GM19193 (cell line): ENCODE measurements around the gene KRT28.

Source experiments
- POLR2A ChIP-seq: IDR thresholded peaks from 4 replicates; pipeline ENCODE4 v1.6.1; 2011; ENCODE audit not compliant: insufficient read depth, insufficient read length; ENCODE audit errors: extremely low read depth

The KRT28 gene

DNA sequence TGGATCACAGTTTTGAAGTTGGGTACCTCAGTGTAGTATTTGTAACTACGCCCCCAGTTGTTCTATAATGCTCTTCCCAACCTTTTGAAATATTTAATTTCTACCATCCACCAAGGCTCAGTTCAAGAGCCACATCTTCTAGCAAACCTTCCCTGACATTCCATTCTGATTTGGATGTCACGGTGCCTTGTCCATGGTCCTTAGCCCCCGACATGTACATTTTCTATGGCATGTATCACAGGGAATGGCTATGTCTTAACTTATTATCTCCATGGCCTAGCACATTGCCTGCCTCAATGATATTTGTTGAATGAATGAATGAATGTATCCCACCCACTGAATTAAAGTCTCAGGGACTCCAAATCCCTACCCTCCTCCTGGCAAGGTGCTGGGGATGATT lies 6.4 kb upstream of the KRT28 start:
- no peak for TF ChIP-seq POLR2A

DNA sequence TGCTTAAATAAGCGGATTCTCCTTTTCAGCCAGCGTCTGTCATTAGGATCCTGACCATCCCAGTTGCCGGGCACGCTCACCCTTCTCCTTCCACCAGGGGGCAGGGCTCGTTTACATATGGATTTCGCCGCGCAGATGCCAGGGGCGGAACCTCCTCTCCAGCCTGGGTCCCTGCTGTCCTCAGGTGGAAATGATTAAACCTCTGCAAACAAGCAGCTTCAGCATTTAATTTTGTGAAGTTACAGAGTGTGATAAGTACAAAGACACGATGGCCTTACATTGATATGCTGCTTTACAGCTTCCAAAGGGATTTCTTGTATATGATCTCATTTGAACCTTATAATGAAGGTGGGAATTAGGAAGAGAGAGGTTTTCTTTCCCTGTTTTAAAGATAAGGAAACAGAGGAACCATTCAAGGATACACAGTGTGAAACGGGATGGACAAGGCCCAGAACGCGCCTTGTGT lies 3.9 kb upstream of the KRT28 start:
- TF ChIP-seq POLR2A = no peak

DNA sequence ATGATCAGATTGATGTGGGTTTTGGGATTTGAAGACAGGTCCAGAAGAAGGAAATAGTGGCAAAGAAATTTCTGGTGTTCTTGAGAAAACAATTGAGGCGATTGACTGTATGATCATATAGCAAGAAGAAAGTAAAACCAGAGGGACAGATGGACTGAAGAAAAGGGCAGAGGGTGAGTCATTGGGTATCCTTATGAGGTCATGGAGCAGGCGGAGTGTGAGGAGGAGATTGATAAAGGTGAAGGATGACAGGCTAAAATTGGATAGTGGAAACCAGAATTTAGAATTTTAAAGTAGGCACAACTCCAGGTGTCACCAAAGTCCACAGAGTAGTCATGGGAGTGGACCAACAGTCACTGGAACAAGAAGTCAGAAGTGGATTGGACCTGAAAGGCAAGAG lies 1.4 kb upstream of the KRT28 start:
- no peak for TF ChIP-seq POLR2A

DNA sequence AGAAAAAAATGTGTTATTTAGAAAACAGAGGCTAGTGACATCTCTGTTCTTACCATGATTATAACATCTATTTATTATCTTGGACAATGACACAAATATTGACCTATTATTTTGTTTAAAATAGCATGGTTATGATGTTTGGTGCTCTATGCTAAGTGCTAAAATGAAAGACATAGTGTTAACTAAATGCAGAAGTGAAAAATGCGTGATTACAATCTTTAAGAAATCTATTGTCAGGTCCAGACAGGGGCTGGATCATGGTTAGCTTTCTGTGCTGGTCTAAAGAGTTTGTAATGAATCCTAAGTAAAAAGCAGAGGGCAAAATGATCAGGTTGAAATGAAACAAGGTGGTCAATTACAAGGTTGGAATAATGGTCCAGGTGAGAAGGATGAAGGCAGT lies 622 bp upstream of the KRT28 start:
- TF ChIP-seq POLR2A = no peak

DNA sequence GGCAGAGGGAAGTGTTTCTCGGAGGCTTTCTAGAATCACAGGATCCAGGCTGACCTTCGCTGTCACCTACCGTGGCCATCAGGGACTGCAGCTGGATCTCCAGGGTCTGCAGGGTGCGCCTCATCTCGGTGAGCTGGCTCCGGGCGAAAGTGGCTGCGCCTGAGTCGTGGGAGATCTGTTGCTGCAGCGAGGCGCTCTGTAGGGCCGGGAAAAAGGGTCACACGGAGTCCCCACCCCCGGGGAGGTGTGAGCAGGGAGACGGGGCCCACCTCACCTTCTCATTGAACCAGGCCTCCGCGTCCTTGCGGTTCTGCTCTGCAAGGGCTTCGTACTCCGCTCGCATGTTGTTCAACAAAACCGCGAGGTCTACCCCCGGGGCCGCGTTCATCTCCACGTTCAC lies 2.9 kb downstream of the KRT28 start:
- TF ChIP-seq POLR2A = no peak

DNA sequence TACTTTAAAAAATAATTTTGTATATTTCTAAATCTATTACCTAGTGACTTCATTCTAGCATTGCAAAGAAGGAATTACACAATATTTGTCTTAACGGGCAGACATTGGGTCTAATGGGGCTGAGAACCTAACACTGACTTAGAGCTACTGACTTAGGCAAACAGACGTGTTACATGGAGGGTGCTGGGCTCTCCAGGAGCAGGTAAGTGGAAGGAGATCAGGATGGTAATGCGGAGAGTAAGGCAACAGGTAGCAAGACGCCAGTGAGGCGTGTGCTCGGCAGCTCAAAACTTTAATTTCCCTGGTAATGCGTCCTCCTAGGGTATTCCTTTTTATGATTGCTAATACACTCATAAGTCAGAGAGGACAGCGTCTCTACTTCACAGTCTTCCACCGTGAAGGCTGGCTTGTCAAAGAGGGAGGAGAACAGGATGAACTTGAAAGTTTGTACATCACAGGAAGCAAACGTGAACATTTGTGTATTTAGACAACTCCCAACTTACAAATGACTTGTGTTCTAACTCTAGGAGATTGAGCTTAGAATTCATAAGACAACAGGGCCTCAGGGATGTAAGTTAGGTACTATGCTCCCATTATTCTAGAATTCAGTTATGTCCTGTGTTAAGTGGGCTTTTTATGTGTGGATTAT lies 4.6 kb downstream of the KRT28 start:
- TF ChIP-seq POLR2A = no peak

DNA sequence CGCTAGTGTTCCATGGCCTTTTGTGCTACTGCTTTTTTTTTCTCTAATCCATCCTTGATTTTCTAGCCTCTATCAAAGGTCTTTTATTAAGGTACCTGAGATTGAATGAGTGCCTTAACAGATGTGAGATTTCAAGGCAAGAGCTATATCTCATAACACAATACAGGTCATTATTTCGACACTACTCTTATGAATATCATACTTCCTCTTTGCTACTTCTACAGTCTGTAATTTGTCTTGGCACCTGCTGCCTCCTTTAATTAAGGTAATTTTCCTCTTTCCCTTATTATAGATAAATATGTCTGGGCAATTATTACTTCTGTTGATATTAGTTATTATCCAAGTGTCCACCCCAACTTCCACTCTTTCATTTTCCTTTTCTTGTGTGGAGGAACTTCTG lies 5.3 kb downstream of the KRT28 start:
- no peak for TF ChIP-seq POLR2A

DNA sequence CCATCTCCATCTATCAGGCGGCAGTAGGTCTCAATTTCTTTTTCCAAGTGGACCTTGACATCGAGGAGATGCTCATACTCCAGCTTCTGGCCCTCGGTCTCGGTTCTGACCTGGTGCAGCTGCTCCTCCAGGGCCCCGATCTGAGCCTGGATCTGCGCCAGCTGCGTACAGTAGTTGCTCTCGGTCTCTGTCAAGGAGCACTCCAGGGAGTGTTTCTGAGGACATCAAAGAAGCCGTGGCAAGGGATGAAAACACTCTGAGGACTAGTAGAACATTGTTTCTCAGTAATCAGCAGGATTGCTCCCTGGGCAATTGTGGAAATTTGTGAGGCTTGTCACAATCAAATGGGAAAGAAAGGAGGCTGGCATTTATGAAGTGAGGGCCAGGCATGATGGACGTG lies 5.9 kb downstream of the KRT28 start:
- TF ChIP-seq POLR2A = no peak

DNA sequence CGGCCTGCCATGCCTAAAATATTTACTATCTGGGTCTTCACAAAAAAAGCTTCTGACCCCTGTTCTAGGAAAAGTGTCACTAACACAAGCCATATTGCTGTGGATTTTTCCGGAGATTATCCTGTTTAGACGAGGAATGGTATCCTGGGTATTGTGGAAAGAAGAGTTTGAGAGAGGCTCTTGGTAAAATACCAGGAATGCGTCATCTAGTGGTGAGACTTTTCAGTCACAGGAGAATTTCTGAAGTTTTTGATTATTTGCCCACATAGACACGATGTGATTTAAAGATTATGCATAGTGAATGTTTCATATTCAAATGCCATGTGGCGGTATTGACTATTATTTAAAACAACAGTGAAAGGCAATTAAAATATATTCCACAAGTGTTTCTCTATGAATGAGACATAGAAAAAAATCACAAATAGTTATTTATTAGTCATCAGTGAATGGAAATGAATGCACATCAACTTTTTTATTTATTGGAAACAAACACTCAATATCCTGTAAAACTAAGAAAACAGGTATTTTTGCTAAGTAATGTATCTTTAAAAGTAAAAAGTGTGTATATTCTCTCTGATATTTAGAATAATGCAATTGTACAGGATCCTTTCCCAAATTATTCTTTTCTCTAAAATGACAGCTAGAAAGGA lies 7.8 kb downstream of the KRT28 start:
- TF ChIP-seq POLR2A = no peak

DNA sequence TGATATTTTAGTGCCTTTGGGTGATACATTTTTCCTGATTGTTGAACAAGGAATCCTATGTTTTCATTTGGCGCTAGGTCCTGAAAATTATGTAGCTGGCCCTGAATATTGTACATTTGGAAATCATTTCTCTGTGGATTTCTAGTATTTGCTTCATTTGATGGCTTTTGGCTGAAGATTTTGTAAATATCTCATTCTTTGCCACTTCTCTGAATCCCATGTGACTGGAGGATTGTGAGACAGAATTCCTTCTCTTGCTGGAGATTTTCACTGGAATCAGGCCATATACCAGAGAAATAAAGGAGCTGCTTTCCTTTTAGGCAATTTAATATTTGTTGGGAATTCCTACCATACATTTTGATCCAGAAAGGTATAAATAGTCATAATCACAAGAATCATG lies 8.6 kb downstream of the KRT28 start:
- TF ChIP-seq POLR2A = no peak

DNA sequence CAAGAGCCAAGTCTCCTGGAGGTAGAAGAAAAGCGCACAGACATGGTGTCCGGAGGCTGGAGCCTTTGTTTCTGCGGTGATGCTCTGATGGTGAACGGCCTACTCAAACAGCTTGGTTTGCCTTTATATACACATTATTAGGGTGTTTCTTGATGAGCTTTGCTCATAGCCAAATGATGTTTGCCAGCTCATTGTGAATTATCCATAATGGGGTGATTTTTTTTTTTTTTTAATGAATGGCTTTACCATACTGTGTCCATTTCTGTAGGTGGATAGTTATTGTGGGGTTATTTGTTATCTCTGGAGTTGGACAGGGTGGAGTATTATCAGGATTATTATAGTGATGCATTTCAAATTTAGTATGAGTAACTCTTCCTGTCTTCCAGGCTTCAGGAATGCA lies 17.3 kb downstream of the KRT28 start, which contains the start of gene KRT27:
Gene KRT27, minus strand, starts transcription at position 101 of the 400 bp plus-strand sequence. Its CDS starts 57 bp downstream, at position 44.
- TF ChIP-seq POLR2A = no peak

DNA sequence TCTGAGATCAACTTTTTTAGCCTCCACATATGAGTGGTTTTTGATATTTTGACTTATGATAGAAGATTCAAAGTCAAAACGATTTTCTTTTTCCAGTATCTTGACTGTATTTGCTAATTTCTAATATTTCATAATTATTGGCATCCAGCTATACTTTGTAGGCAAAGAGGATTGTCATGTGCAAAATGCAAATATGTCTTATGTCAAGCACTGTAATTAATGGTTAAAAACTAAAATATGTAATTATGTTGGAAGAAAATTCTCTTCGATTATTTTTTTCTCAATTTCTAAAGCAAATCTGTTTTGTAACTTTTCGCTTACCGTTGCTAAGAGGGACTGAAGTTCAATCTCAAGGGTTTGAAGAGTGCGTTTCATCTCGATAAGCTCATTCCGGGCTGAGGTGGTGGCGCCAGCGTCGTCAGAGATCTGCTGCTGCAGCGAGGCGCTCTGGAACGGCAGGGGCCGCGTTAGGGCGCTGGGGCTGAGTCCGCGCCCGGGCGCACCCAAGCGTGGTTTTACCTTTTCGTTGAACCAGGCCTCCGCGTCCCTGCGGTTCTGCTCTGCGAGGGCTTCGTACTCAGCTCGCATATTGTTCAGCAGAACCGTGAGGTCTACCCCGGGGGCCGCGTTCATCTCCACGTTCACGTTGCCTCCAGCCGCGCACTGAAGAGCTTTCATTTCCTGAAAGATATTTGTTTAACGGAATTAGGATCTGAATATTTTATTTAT lies 20.4 kb downstream of the KRT28 start:
- no peak for TF ChIP-seq POLR2A

DNA sequence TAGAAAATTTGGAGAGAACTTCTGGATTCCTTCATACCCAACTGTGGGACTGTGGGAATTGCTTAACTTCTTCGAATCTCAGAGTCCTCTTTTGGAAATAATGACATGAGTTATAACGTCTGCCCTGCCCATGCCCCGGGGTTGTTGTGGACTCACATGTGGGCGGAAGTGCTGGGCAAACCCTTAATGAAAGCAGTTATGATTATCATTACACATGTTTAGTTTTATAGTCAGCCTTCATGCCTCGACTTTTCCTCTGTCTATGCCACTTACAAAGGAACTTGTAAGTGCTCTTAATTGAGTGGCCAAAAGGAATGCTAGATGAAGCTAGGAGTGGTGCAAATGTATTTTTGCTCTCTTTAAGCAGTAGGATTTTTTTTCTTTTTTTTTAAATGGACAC lies 21.3 kb downstream of the KRT28 start:
- TF ChIP-seq POLR2A = no peak

DNA sequence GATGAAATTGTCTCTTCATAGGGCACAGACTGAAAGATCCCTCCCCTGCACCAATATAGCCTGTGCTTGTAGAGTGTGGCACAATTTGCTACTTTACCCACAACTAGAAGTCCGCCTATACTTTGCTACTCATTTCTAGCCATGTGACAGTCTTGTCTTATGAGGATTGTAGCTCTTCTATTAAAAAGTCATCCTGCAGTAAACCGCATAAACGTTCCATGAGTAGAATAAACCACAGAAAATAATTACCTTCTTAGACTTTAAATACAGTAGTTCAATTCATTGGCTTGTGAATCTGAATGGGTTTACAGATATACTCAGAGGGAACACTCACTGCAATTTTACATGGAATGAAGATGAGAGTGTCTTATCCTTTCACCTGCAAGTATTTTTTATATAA lies 21.8 kb downstream of the KRT28 start:
- TF ChIP-seq POLR2A = no peak

DNA sequence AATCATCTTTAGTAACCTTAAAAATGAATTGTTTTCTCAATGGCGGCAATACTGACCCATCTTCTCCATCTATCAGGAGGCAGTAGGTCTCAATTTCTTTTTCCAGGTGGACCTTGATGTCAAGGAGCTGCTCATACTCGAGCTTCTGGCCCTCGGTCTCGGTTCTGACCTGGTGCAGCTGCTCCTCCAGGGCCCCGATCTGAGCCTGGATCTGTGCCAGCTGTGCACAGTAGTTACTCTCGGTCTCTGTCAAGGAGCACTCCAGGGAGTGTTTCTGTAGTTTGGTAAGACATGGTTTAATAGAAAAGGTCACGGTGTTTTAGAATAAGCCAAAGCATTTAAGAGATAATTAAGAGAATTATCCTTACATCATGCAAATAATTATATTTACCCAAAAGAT lies 22.3 kb downstream of the KRT28 start:
- TF ChIP-seq POLR2A = no peak

DNA sequence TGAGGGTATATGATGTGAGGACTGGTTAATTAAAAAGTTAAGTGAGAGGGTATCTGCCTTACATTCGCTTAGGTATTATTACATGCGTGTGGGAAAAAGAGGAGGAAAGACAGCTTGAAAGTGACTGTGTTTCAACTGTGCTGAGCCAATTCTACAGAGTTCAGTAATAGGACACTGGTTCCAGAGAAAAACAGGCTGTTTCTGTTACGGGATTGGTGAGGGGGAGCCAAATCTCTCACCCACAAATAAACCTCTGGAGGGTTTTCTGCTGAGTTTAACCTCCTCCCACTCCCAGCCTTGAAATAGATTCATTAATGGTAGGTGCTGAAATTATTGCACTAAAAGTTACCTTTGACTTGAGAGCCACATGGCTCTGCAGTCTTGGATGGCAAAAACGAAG lies 23.8 kb downstream of the KRT28 start:
- no peak for TF ChIP-seq POLR2A

DNA sequence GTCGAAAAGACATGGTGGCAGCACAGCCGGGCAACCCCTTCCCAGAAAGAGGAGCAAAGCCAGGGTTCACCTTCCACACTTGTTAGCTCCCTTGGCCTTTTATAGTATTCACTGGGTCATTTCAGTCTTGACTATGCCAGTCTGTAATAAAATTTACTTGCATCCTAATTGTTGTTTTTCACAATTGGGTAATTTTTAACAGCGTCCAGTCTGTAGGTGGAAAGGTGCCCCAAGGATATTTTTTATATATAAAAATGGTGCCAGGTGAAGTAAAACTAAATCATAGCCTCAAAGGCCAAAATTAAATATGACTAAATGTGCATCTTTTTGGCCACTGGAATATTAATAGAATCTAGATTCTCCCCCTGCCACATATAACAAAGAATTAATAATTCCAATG lies 27.7 kb downstream of the KRT28 start, which contains the start of gene KRT26:
Gene KRT26, minus strand, starts transcription at position 101 of the 400 bp plus-strand sequence. Its CDS starts 88 bp downstream, at position 13.
- TF ChIP-seq POLR2A = no peak

DNA sequence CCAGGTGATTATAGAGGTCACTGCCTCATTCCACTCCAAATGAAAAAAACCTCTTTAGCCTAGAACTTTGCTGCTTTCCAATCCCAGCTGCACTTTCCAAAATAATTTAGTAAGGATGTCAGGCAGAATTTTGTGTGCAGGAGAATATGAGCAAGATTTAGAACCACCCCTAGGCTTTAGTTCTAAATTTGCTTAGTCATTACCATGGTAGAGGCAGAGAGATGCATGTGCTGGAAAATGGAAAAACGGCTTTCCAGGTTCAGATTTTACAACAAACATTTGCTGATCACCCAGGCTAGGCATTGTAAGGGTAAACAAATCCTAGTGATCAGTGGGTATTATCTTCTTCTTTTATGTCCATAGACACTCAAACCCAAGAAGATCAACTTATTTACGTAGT lies 34.1 kb downstream of the KRT28 start:
- TF ChIP-seq POLR2A = no peak
